ENCODE results near the gene GMDS.
A peak's percentile ranks its signal among the peaks of the same experiment; 100 is the strongest.

GMDS gene

DNA sequence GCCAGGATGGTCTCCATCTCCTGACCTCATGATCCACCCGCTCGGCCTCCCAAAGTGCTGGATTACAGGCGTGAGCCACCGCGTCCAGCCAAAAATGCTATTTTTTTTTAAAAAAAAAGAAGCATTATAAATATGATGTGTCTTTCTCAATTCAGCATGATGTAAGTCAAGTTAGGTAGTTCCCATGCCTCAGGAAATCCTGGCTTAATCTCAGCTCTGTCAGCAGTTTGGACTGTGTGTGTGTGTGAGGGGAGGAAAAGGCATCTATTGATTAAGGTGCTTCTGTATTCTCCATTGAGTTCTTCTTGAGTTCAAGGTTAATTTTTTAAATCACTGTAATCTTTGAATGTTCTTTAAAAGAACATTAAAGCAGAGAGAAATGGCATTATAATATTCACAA, 51.5 kb downstream of the GMDS start:
- no peak overlapping the region for H3K23ac ChIP-seq (ENCODE audit: low read length in 2 of 2)
- no peak overlapping the region for H2AFZ ChIP-seq (ENCODE audit: low read depth, low read length)
- H2BK5ac ChIP-seq (ENCODE audit: low read depth, low read length, poor library complexity, severe bottlenecking), result no peak overlapping the region
- H2BK120ac ChIP-seq (ENCODE audit: low read depth, low read length), result no peak overlapping the region
- WGBS, result 100% methylated on average over 1 of the region's 5 CpGs
- H3K36me3 ChIP-seq (ENCODE audit: control insufficient read depth in 1 of 2, insufficient read depth in 2 of 2, low read depth in 1 of 2, low read length in 2 of 2), result peaks cover 0 to 11% of the 10 kb centered on the region in 2 experiments
- no peaks in the 10 kb centered on the region for H3K27me3 ChIP-seq (ENCODE audit: control insufficient read depth in 1 of 2, insufficient read depth in 1 of 2, low read length in 2 of 2)
- no peak overlapping the region for H3K4ac ChIP-seq (ENCODE audit: low read depth in 1 of 2, low read length in 2 of 2)
- no peak overlapping the region for H4K91ac ChIP-seq (ENCODE audit: low read length)
- H3K9me3 ChIP-seq (ENCODE audit: control insufficient read depth, low read length), result no peaks in the 10 kb centered on the region
- H3K14ac ChIP-seq (ENCODE audit: low read length in 2 of 2), result no peak overlapping the region
- H3K4me3 ChIP-seq (ENCODE audit: insufficient read depth in 1 of 2, low read depth in 1 of 2, low read length in 2 of 2), result no peak overlapping the region
- no peak overlapping the region for H4K8ac ChIP-seq (ENCODE audit: low read length)
- no peak overlapping the region for H2BK15ac ChIP-seq (ENCODE audit: low read depth, poor library complexity, severe bottlenecking)
- peaks cover 5% of the 10 kb centered on the region for H3K4me1 ChIP-seq (ENCODE audit: control insufficient read depth, insufficient read depth, low read depth, low read length)
- no peak overlapping the region for H3K9ac ChIP-seq (ENCODE audit: low read length)
- DNase-seq, result no peak
- no peak overlapping the region for H3K18ac ChIP-seq (ENCODE audit: low read depth in 1 of 2, low read length in 2 of 2)
- no peak overlapping the region for H2AK5ac ChIP-seq (ENCODE audit: low read length, severe bottlenecking)
- peaks cover 28% of the 10 kb centered on the region for H3K79me1 ChIP-seq (replicated peaks; ENCODE audit: low read length, poor library complexity, severe bottlenecking)
- no peak overlapping the region for H3K4me2 ChIP-seq (ENCODE audit: low read length, poor library complexity, severe bottlenecking)
- H2BK12ac ChIP-seq (ENCODE audit: low read length in 2 of 2), result no peak overlapping the region
- H3K27ac ChIP-seq (ENCODE audit: low read length, poor library complexity, severe bottlenecking), result no peak overlapping the region

DNA sequence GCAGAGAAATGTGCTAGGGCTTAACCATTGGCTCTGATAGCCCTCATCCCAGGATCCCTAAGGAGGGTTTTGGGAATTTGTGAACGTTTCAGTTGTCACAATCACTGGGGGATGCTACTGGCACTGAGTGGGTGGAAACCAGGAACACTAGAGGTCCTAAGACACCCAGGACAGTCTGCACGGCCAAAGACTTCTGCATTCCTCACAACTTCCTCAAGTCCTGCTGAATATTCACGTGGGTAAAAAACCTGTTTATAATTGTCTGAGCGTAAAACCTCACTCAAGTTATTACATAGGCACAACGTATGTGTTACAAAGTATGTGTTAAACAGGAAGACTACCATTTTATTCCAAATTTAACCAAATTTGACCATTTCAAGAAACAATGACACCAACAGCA, 52.4 kb downstream of the GMDS start:
- Histone ChIP-seq H2BK5ac (ENCODE audit: low read depth, low read length, poor library complexity, severe bottlenecking) (no peak overlapping the region), H3K4me1 (ENCODE audit: control insufficient read depth, insufficient read depth, low read depth, low read length) (peaks cover 5% of the 10 kb centered on the region), H3K4ac (ENCODE audit: low read depth in 1 of 2, low read length in 2 of 2) (no peak overlapping the region), H3K14ac (ENCODE audit: low read length in 2 of 2) (no peak overlapping the region), H3K9me3 (ENCODE audit: control insufficient read depth, low read length) (no peaks in the 10 kb centered on the region), H4K8ac (ENCODE audit: low read length) (no peak overlapping the region), H3K18ac (ENCODE audit: low read depth in 1 of 2, low read length in 2 of 2) (no peak overlapping the region), H2AK5ac (ENCODE audit: low read length, severe bottlenecking) (no peak overlapping the region), H3K27ac (ENCODE audit: low read length, poor library complexity, severe bottlenecking) (no peak overlapping the region), H2BK15ac (ENCODE audit: low read depth, poor library complexity, severe bottlenecking) (no peak overlapping the region), H3K79me1 (replicated peaks; ENCODE audit: low read length, poor library complexity, severe bottlenecking) (peaks cover 28% of the 10 kb centered on the region), H3K4me3 (ENCODE audit: insufficient read depth in 1 of 2, low read depth in 1 of 2, low read length in 2 of 2) (no peak overlapping the region), H2AFZ (ENCODE audit: low read depth, low read length) (no peak overlapping the region), H3K23ac (ENCODE audit: low read length in 2 of 2) (no peak overlapping the region), H3K27me3 (ENCODE audit: control insufficient read depth in 1 of 2, insufficient read depth in 1 of 2, low read length in 2 of 2) (no peaks in the 10 kb centered on the region), H4K91ac (ENCODE audit: low read length) (no peak overlapping the region), H3K9ac (ENCODE audit: low read length) (no peak overlapping the region), H2BK120ac (ENCODE audit: low read depth, low read length) (no peak overlapping the region), H2BK12ac (ENCODE audit: low read length in 2 of 2) (no peak overlapping the region), H3K36me3 (ENCODE audit: control insufficient read depth in 1 of 2, insufficient read depth in 2 of 2, low read depth in 1 of 2, low read length in 2 of 2) (peaks cover 0 to 11% of the 10 kb centered on the region in 2 experiments), H3K4me2 (ENCODE audit: low read length, poor library complexity, severe bottlenecking) (no peak overlapping the region)
- WGBS, result 92% methylated on average over 5 of the region's 5 CpGs
- no peak for DNase-seq

- no peak overlapping the region for H3K4me2 ChIP-seq (ENCODE audit: low read length, poor library complexity, severe bottlenecking)
- no peak overlapping the region for H3K14ac ChIP-seq (ENCODE audit: low read length in 2 of 2)
- H3K4me3 ChIP-seq (ENCODE audit: insufficient read depth in 1 of 2, low read depth in 1 of 2, low read length in 2 of 2), result peak overlapping the region in 1 of 2 experiments; percentile 5
- no peak overlapping the region for H2AK5ac ChIP-seq (ENCODE audit: low read length, severe bottlenecking)
- peaks cover 4% of the 10 kb centered on the region for H3K4me1 ChIP-seq (ENCODE audit: control insufficient read depth, insufficient read depth, low read depth, low read length)
- 92% methylated on average over 9 of the region's 9 CpGs for WGBS
- H3K9me3 ChIP-seq (ENCODE audit: control insufficient read depth, low read length), result no peaks in the 10 kb centered on the region
- peaks cover 26% of the 10 kb centered on the region for H3K79me1 ChIP-seq (replicated peaks; ENCODE audit: low read length, poor library complexity, severe bottlenecking)
- no peak overlapping the region for H3K23ac ChIP-seq (ENCODE audit: low read length in 2 of 2)
- H3K27ac ChIP-seq (ENCODE audit: low read length, poor library complexity, severe bottlenecking), result no peak overlapping the region
- H2BK12ac ChIP-seq (ENCODE audit: low read length in 2 of 2), result no peak overlapping the region
- no peak overlapping the region for H2BK5ac ChIP-seq (ENCODE audit: low read depth, low read length, poor library complexity, severe bottlenecking)
- no peak overlapping the region for H4K91ac ChIP-seq (ENCODE audit: low read length)
- H2BK120ac ChIP-seq (ENCODE audit: low read depth, low read length), result no peak overlapping the region
- H3K4ac ChIP-seq (ENCODE audit: low read depth in 1 of 2, low read length in 2 of 2), result no peak overlapping the region
- H3K27me3 ChIP-seq (ENCODE audit: control insufficient read depth in 1 of 2, insufficient read depth in 1 of 2, low read length in 2 of 2), result no peaks in the 10 kb centered on the region
- no peak overlapping the region for H4K8ac ChIP-seq (ENCODE audit: low read length)
- no peak overlapping the region for H2BK15ac ChIP-seq (ENCODE audit: low read depth, poor library complexity, severe bottlenecking)
- no peak overlapping the region for H3K9ac ChIP-seq (ENCODE audit: low read length)
- H3K36me3 ChIP-seq (ENCODE audit: control insufficient read depth in 1 of 2, insufficient read depth in 2 of 2, low read depth in 1 of 2, low read length in 2 of 2), result peaks cover 0 to 11% of the 10 kb centered on the region in 2 experiments
- no peak overlapping the region for H3K18ac ChIP-seq (ENCODE audit: low read depth in 1 of 2, low read length in 2 of 2)
- DNase-seq, result no peak
- H2AFZ ChIP-seq (ENCODE audit: low read depth, low read length), result no peak overlapping the region
Measured at GRCh38 chr6:2191390-2191740, 54.0 kb downstream of the GMDS start.

DNA sequence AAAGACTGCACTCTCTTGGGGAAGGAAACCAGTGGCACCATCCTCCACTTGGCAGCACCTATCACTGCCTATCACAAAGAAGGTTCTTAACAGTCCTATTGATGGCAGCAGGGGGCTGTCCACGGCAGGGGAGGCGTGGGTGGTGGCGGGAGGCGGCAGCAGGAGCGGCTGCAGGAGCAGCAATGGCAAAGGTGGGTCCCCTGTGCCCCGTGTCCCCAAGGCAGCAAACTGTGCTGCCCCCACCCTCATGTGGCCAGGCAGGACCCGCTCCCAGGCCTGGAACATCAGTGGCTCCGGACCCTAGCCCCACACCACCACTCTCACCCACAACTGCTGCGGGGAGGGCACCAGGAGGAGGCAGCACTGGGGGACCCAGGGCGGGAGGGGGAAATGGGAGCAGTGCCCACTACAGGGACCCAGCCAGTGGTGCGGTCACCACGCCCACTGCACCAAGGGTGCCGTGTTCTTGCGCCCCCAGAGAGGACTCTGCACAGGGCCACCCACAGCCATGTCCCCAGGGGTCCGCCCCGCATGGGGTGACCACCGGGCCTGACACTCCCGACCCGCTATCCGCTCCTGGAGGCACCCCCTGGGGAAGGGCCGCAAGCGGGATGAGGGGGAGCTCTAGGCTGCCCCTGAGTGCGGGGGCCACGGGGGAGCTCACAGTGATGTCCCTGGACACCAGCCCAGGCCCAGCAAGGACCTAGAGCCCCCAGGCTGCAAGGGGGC, 54.6 kb downstream of the GMDS start:
- Histone ChIP-seq H2BK120ac (ENCODE audit: low read depth, low read length) (no peak overlapping the region), H3K27ac (ENCODE audit: low read length, poor library complexity, severe bottlenecking) (no peak overlapping the region), H3K9ac (ENCODE audit: low read length) (no peak overlapping the region), H3K9me3 (ENCODE audit: control insufficient read depth, low read length) (no peaks in the 10 kb centered on the region), H2BK5ac (ENCODE audit: low read depth, low read length, poor library complexity, severe bottlenecking) (no peak overlapping the region), H4K91ac (ENCODE audit: low read length) (no peak overlapping the region), H2AFZ (ENCODE audit: low read depth, low read length) (no peak overlapping the region), H3K4me1 (ENCODE audit: control insufficient read depth, insufficient read depth, low read depth, low read length) (peaks cover 4% of the 10 kb centered on the region), H2BK12ac (ENCODE audit: low read length in 2 of 2) (no peak overlapping the region), H3K27me3 (ENCODE audit: control insufficient read depth in 1 of 2, insufficient read depth in 1 of 2, low read length in 2 of 2) (no peaks in the 10 kb centered on the region), H2AK5ac (ENCODE audit: low read length, severe bottlenecking) (no peak overlapping the region), H3K23ac (ENCODE audit: low read length in 2 of 2) (no peak overlapping the region), H3K4ac (ENCODE audit: low read depth in 1 of 2, low read length in 2 of 2) (no peak overlapping the region), H4K8ac (ENCODE audit: low read length) (no peak overlapping the region), H3K36me3 (ENCODE audit: control insufficient read depth in 1 of 2, insufficient read depth in 2 of 2, low read depth in 1 of 2, low read length in 2 of 2) (peaks cover 0 to 11% of the 10 kb centered on the region in 2 experiments), H3K4me3 (ENCODE audit: insufficient read depth in 1 of 2, low read depth in 1 of 2, low read length in 2 of 2) (no peak overlapping the region), H3K79me1 (replicated peaks; ENCODE audit: low read length, poor library complexity, severe bottlenecking) (peaks cover 26% of the 10 kb centered on the region), H3K18ac (ENCODE audit: low read depth in 1 of 2, low read length in 2 of 2) (no peak overlapping the region), H3K14ac (ENCODE audit: low read length in 2 of 2) (no peak overlapping the region), H2BK15ac (ENCODE audit: low read depth, poor library complexity, severe bottlenecking) (no peak overlapping the region), H3K4me2 (ENCODE audit: low read length, poor library complexity, severe bottlenecking) (no peak overlapping the region)
- no peak for DNase-seq
- WGBS, result 95% methylated on average over 22 of the region's 24 CpGs

Data from mesenchymal stem cell (in vitro differentiated cells and primary cell).